GM12873 (cell line): ENCODE data around the gene CACNA1C.

Experiments used
- CTCF ChIP-seq: IDR thresholded peaks from 2 replicates; pipeline ENCODE4 v1.5.1; 2012; ENCODE audit warnings: low read depth, mild to moderate bottlenecking, moderate library complexity, low read length, control low read depth; ENCODE audit not compliant: insufficient read depth; ENCODE audit errors: missing control alignments

The CACNA1C gene

GRCh38 chr12:2691345-2692071, 638.7 kb downstream of the CACNA1C start:
- TF ChIP-seq CTCF = no peak

DNA sequence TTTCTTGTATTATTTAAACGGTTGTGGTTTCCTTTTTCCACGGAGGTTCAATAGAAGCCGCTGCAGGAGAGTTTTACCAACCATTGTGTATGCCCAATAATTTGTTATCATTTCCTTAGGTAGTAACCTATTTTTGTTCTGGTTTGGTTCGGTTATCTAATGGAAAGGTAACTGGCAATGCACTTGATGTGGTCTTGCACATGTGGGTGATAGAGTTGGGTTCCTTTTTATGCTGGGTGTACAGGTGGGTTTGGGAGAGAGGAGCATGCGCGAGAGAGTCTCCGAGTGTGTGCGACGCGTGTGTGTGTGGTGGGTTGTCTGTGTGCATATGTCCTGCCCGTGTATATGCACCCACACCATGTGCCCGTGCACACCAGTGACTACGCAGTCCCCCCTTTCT, 639.3 kb downstream of the CACNA1C start:
- TF ChIP-seq CTCF = no peak

GRCh38 chr12:2693244-2693860, 640.6 kb downstream of the CACNA1C start:
- TF ChIP-seq CTCF = peak; percentile 9

GRCh38 chr12:2693980-2694610, 641.3 kb downstream of the CACNA1C start:
- TF ChIP-seq CTCF = no peak

DNA sequence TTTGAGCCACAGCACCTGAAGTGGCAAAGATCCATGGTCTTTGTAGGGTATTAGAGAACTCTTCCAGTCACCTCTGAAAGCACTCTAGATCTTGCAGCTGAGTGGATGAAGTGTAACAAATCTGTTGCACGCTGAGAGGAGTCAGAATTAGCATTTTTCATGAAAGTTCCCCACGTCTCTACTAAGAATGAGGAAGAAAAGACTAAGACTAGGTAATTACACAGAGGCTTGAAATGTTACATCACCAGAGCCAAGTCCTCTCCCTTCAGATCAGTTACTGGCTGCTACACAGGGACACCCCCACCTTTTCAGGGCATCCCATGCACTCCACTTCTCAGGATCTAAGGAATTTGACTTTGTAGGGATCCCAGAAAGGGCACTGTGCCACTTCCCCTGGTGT, 643.3 kb downstream of the CACNA1C start:
- TF ChIP-seq CTCF = no peak

DNA sequence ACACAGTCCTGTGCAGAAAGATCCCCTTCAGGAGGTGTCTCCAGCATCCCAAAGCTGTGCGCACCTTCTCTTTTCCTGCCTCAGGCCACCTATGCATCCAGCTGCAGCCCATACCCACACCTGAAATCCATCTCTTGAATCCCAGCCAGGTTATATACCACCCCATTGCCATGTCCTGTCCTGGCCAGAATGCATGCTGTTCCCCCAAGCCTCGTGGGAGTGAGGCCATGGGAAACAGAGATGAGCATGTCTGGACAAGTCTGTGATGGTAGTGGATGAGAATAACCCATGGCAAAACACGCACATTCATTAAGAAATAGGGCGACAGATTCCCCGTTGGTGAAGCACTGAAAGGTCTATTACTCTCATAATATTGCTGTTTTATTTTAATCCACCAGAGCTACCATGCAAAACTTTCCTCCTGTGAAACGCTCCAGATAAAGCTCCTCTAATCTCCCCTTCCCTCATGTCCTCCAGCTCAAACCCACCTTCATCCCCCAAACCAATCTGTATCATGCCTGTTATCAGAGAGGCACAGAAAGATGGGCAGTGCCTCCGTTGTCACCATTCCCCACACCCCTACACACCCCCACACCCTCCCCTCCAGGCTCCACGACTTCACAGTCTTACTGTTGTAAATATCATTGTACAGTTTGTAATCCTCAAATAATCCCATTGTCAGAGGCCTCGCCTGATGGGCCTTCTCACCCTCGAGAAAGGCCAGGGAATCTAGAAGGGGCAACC, 644.4 kb downstream of the CACNA1C start:
- no peak for TF ChIP-seq CTCF

DNA sequence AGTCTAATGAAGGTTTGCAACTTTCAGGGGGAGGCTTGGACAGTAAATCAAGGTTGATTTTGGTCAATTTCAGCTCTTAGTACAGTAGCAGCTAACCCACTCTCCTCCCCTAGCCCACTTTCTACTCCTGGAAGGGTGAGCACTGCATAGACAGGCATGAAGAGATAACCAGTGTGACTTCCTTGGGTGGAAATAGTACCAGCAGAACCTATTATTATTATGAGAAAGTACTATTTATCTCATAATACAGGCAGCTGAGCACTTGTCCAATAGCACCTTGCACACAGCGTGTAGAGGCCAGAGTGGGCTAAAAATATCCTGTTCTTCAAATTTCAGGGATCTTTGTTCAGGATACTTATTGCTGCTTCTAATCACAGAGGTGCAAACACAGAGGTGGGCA, 645.8 kb downstream of the CACNA1C start:
- TF ChIP-seq CTCF = no peak
